ENCODE results near the gene MEIOSIN. TPM values are rescaled to one million over a fixed set of nuclear protein-coding genes. Genes with fewer than 3 reads are reported as not detected.

Gene MEIOSIN
- total and polyA plus RNA-seq, 4 donors, result not detected

GRCh38 chr19:45777395-45777961, 44.2 kb downstream of the MEIOSIN start (continued):
- TF ChIP-seq YY1 (IDR thresholded peaks at IDR 0.05), result no peak
- no peak for TF ChIP-seq EGR1 (IDR thresholded peaks at IDR 0.05; ENCODE audit: low read depth in 2 of 2)
- no peak for TF ChIP-seq RAD21 (IDR thresholded peaks at IDR 0.05)
- no peak for TF ChIP-seq MAX (IDR thresholded peaks at IDR 0.05)
- TF ChIP-seq TAF1 (conservative IDR thresholded peaks at IDR 0.05), result no peak
- TF ChIP-seq FOXA2 (IDR thresholded peaks at IDR 0.05), result no peak

- Histone ChIP-seq H3K4me1 (ENCODE audit: control insufficient read depth in 4 of 4, insufficient read depth in 4 of 4, low read length in 3 of 4) (peaks cover 3 to 28% (median 10%) of the 10 kb centered on the region in 4 donors), H3K27me3 (ENCODE audit: control insufficient read depth in 4 of 4, insufficient read depth in 4 of 4, low read length in 3 of 4) (no peaks in the 10 kb centered on the region), H3K9ac (ENCODE audit: low read depth in 1 of 2, low read length in 2 of 2) (no peak overlapping the region), H3K27ac (ENCODE audit: low read depth in 1 of 2, low read length in 2 of 2) (no peak overlapping the region), H3K4me3 (ENCODE audit: low read depth in 1 of 3, low read length in 3 of 3) (no peak overlapping the region), H3K9me3 (ENCODE audit: control insufficient read depth in 4 of 4, low read length in 3 of 4) (no peaks in the 10 kb centered on the region), H3K36me3 (ENCODE audit: control insufficient read depth in 4 of 4, insufficient read depth in 3 of 4, low read depth in 1 of 4, low read length in 3 of 4) (no peaks in the 10 kb centered on the region)
- TF ChIP-seq HNF4A (conservative IDR thresholded peaks at IDR 0.05) (no peak), JUND (IDR thresholded peaks at IDR 0.05) (no peak), GABPA (IDR thresholded peaks at IDR 0.05 in 1 of 2, conservative IDR thresholded peaks at IDR 0.05 in 1 of 2) (no peak), ATF3 (IDR thresholded peaks at IDR 0.05) (no peak), EGR1 (IDR thresholded peaks at IDR 0.05; ENCODE audit: low read depth in 2 of 2) (no peak), RXRA (IDR thresholded peaks at IDR 0.05) (no peak), HNF4G (IDR thresholded peaks at IDR 0.05) (no peak), NR2F2 (IDR thresholded peaks at IDR 0.05) (no peak), ZBTB33 (IDR thresholded peaks at IDR 0.05) (no peak), TAF1 (conservative IDR thresholded peaks at IDR 0.05) (no peak), FOXA2 (IDR thresholded peaks at IDR 0.05) (no peak), SP1 (IDR thresholded peaks at IDR 0.05) (no peak), YY1 (IDR thresholded peaks at IDR 0.05) (no peak)
- WGBS, result 96% methylated on average over 28 of the region's 28 CpGs
- no peak for DNase-seq (ENCODE audit: low spot score)
These were observed 44.9 kb downstream of the MEIOSIN start for GRCh38 chr19:45778010-45778661.

GRCh38 chr19:45779231-45780145, 46.2 kb downstream of the MEIOSIN start:
- Histone ChIP-seq H3K27ac (ENCODE audit: low read depth in 1 of 2, low read length in 2 of 2) (no peak overlapping the region), H3K9me3 (ENCODE audit: control insufficient read depth in 4 of 4, low read length in 3 of 4) (no peaks in the 10 kb centered on the region), H3K36me3 (ENCODE audit: control insufficient read depth in 4 of 4, insufficient read depth in 3 of 4, low read depth in 1 of 4, low read length in 3 of 4) (no peaks in the 10 kb centered on the region), H3K9ac (ENCODE audit: low read depth in 1 of 2, low read length in 2 of 2) (no peak overlapping the region), H3K27me3 (ENCODE audit: control insufficient read depth in 4 of 4, insufficient read depth in 4 of 4, low read length in 3 of 4) (no peaks in the 10 kb centered on the region), H3K4me3 (ENCODE audit: low read depth in 1 of 3, low read length in 3 of 3) (no peak overlapping the region), H3K4me1 (ENCODE audit: control insufficient read depth in 4 of 4, insufficient read depth in 4 of 4, low read length in 3 of 4) (peaks cover 3 to 24% (median 8%) of the 10 kb centered on the region in 4 donors)
- peak in 1 of 2 donors; percentile 72 for TF ChIP-seq RAD21 (IDR thresholded peaks at IDR 0.05)
- TF ChIP-seq YY1 (IDR thresholded peaks at IDR 0.05), result no peak
- TF ChIP-seq SP1 (IDR thresholded peaks at IDR 0.05), result peak; percentile 30
- TF ChIP-seq ATF3 (IDR thresholded peaks at IDR 0.05), result no peak
- TF ChIP-seq CTCF (IDR thresholded peaks at IDR 0.05; ENCODE audit: low read depth, low read length, missing input control), result peak; percentile 40
- no peak for TF ChIP-seq FOXA2 (IDR thresholded peaks at IDR 0.05)
- WGBS, result 12% methylated on average over 48 of the region's 48 CpGs
- DNase-seq (ENCODE audit: low spot score), result peak; percentile 97
